GM23338 (cell line): Measurements from ENCODE around the gene TBC1D14. TPM values are rescaled to one million over a fixed set of nuclear protein-coding genes. Genes with fewer than 3 reads are reported as not detected.

Experiments
- ATAC-seq: fragments of 200-7000 bp; cut with Tn5 transposase; 3 replicates; pipeline ENCODE4 v1.9.1; 2020
- DNase-seq: peaks from one replicate; pipeline ENCODE4 v3.0.0-alpha.2; 2015; ENCODE audit warnings: low spot score
- H2AFZ ChIP-seq: fragments of 200-600 bp; sonication (generic); 2 replicates; pipeline ENCODE4 v1.8.0; 2016; ENCODE audit warnings: antibody characterized with exemption, mild to moderate bottlenecking, moderate library complexity
- H3F3A ChIP-seq: fragments of 200-600 bp; sonication (generic); replicated peaks from 2 replicates; pipeline ENCODE4 v1.8.0; 2017; ENCODE audit warnings: antibody characterized with exemption, mixed run types, low read depth
- H3K27ac ChIP-seq: fragments of 200-600 bp; sonication (generic); 2 replicates; pipeline ENCODE4 v1.6.1; 2016; ENCODE audit warnings: low read depth
- H3K27me3 ChIP-seq: fragments of 200-600 bp; sonication (generic); 2 replicates; pipeline ENCODE4 v1.8.0; 2016; ENCODE audit warnings: mild to moderate bottlenecking, mixed run types, moderate library complexity; ENCODE audit not compliant: insufficient read depth
- H3K36me3 ChIP-seq: fragments of 200-600 bp; sonication (generic); 2 replicates; pipeline ENCODE4 v1.8.0; 2016; ENCODE audit warnings: mild to moderate bottlenecking; ENCODE audit not compliant: insufficient read depth
- H3K4me1 ChIP-seq: fragments of 200-600 bp; sonication (generic); 2 replicates; pipeline ENCODE4 v1.8.0; 2016; ENCODE audit warnings: mild to moderate bottlenecking, moderate library complexity; ENCODE audit not compliant: insufficient read depth
- H3K4me2 ChIP-seq: fragments of 200-600 bp; sonication (generic); 2 replicates; pipeline ENCODE4 v1.7.1; 2017; ENCODE audit warnings: mixed run types
- H3K4me3 ChIP-seq: fragments of 200-600 bp; sonication (generic); 2 replicates; pipeline ENCODE4 v1.6.1; 2016; ENCODE audit warnings: mixed run types
- H3K79me2 ChIP-seq: fragments of 200-600 bp; sonication (generic); replicated peaks from 2 replicates; pipeline ENCODE4 v1.8.0; 2017; ENCODE audit warnings: mild to moderate bottlenecking; ENCODE audit not compliant: insufficient read depth
- H3K9me2 ChIP-seq: fragments of 200-600 bp; sonication (generic); 2 replicates; pipeline ENCODE4 v1.8.0; 2017; ENCODE audit not compliant: insufficient read depth
- H4K20me1 ChIP-seq: fragments of 200-600 bp; sonication (generic); replicated peaks from 2 replicates; pipeline ENCODE4 v1.8.0; 2017; ENCODE audit warnings: mild to moderate bottlenecking; ENCODE audit not compliant: insufficient read depth
- H3K27ac Mint-ChIP-seq: 2 replicates; pipeline ENCODE4 v1.8.0; 2020; ENCODE audit warnings: inconsistent platforms, mild to moderate bottlenecking, moderate library complexity, mixed read lengths
- H3K27me3 Mint-ChIP-seq: 3 replicates; pipeline ENCODE4 v1.8.0; 2022; ENCODE audit warnings: low read depth, mild to moderate bottlenecking, moderate library complexity, mixed read lengths, inconsistent platforms; ENCODE audit not compliant: insufficient read depth, poor library complexity
- H3K36me3 Mint-ChIP-seq: 3 replicates; pipeline ENCODE4 v1.8.0; 2021; ENCODE audit warnings: low read depth, mild to moderate bottlenecking, inconsistent platforms, moderate library complexity, mixed read lengths
- H3K4me1 Mint-ChIP-seq: 3 replicates; pipeline ENCODE4 v1.8.0; 2020; ENCODE audit warnings: mild to moderate bottlenecking, inconsistent platforms, mixed read lengths
- H3K4me3 Mint-ChIP-seq: 3 replicates; pipeline ENCODE4 v1.8.0; 2021; ENCODE audit warnings: moderate library complexity, mild to moderate bottlenecking, inconsistent platforms, mixed read lengths
- H3K9me3 Mint-ChIP-seq: 3 replicates; pipeline ENCODE4 v1.8.0; 2020; ENCODE audit warnings: moderate library complexity, mild to moderate bottlenecking, inconsistent platforms, mixed read lengths
- CREB1 ChIP-seq: fragments of 250-450 bp; sonication (Bioruptor Pico); IDR thresholded peaks from 2 replicates; pipeline ENCODE4 v1.5.0; 2020; ENCODE audit warnings: low read depth, mild to moderate bottlenecking, moderate library complexity
- EZH2phosphoT487 ChIP-seq: fragments of 200-600 bp; sonication (generic); IDR thresholded peaks from one replicate; pipeline ENCODE4 v1.8.1; 2018; ENCODE audit warnings: antibody characterized with exemption; ENCODE audit not compliant: unreplicated experiment
- JUNB ChIP-seq: IDR thresholded peaks from one replicate; pipeline ENCODE4 v1.6.1; 2016; ENCODE audit warnings: antibody characterized with exemption; ENCODE audit not compliant: unreplicated experiment
- NANOG ChIP-seq: IDR thresholded peaks from 2 replicates; pipeline ENCODE4 v1.6.1; 2016; ENCODE audit warnings: antibody characterized with exemption, borderline replicate concordance
- STAT1 ChIP-seq: IDR thresholded peaks from one replicate; pipeline ENCODE4 v1.6.1; 2016; ENCODE audit warnings: antibody characterized with exemption; ENCODE audit not compliant: unreplicated experiment
- ZNF114 ChIP-seq: fragments of 250-450 bp; sonication (Bioruptor Pico); IDR thresholded peaks from 2 replicates; pipeline ENCODE4 v1.5.0; 2020; ENCODE audit warnings: mild to moderate bottlenecking, moderate library complexity
- ZNF331 ChIP-seq: fragments of 250-450 bp; sonication (Bioruptor Pico); IDR thresholded peaks from 2 replicates; pipeline ENCODE4 v1.5.0; 2020; ENCODE audit warnings: low read depth, mild to moderate bottlenecking, moderate library complexity
- polyA plus RNA-seq: library from polyadenylated mRNA; unstranded; fragments of >200 nt; fragmentation: Nextera tagmentation; extraction: Ambion mirVana; gene quantifications from 2 replicates; pipeline ENCODE4 v1.2.1, GENCODE V29; 2016
- total RNA-seq: library from RNA; depleted of rRNA; stranded (reverse); fragments of >200 nt; shearing (Covaris generic); gene quantifications from 2 replicates; pipeline ENCODE4 v1.2.3, GENCODE V29; 2014
- TF ChIP-seq, protein P1 (sequence below), 2 experiments: fragments of 200-600 bp in 1 of 2; sonication (generic) in 1 of 2; conservative IDR thresholded peaks; 2 replicates each; pipeline versions ENCODE4 v1.5.1 to v1.6.1; 2016 to 2017; ENCODE audit warnings: antibody characterized with exemption in 2 of 2, low read depth in 2 of 2, mild to moderate bottlenecking in 2 of 2, moderate library complexity in 1 of 2
- TF ChIP-seq, protein P2 (sequence below): IDR thresholded peaks from 2 replicates; pipeline ENCODE4 v1.6.1; 2016; ENCODE audit warnings: antibody characterized with exemption
- TF ChIP-seq, protein P3 (sequence below): fragments of 250-450 bp; sonication (Bioruptor Pico); IDR thresholded peaks from 2 replicates; pipeline ENCODE4 v1.5.0; 2020; ENCODE audit warnings: mild to moderate bottlenecking, moderate library complexity

Gene TBC1D14
- total and polyA plus RNA-seq, 2 experiments from 2014 or later = 18.2 to 59.7 TPM

DNA sequence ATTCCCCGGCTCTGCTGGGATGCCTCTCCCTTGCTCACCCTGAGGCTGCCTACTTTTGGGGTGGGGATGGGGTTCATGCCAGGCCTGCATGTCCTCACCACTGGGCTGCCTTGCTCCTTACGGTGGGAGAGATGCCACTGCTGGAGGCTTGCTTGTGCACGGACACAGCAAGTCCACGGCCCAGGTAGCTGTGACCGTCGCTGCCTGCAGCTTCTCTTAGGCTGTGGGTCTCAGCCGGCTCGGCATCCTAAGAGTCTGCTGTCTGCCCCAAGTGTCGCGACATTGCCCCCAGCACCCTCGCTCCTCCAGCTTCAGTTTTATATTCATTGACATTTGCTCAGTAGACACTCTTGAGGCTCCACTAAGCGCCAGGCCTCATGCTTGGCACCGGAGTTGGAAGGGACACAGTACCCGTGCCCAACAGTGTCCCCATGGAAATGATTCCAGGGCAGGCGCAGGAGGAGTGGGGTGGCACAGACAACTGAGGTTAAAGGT, 58.3 kb downstream of the TBC1D14 start (continued):
- TF ChIP-seq ZNF114 (CRISPR knock-in tag) = no peak
- no peak for TF ChIP-seq STAT1
- TF ChIP-seq, protein P1, sequence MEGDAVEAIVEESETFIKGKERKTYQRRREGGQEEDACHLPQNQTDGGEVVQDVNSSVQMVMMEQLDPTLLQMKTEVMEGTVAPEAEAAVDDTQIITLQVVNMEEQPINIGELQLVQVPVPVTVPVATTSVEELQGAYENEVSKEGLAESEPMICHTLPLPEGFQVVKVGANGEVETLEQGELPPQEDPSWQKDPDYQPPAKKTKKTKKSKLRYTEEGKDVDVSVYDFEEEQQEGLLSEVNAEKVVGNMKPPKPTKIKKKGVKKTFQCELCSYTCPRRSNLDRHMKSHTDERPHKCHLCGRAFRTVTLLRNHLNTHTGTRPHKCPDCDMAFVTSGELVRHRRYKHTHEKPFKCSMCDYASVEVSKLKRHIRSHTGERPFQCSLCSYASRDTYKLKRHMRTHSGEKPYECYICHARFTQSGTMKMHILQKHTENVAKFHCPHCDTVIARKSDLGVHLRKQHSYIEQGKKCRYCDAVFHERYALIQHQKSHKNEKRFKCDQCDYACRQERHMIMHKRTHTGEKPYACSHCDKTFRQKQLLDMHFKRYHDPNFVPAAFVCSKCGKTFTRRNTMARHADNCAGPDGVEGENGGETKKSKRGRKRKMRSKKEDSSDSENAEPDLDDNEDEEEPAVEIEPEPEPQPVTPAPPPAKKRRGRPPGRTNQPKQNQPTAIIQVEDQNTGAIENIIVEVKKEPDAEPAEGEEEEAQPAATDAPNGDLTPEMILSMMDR (conservative IDR thresholded peaks at IDR 0.05; ENCODE audit: low read depth in 2 of 2) = no peak
- TF ChIP-seq JUNB = no peak
- TF ChIP-seq EZH2phosphoT487 = no peak

DNA sequence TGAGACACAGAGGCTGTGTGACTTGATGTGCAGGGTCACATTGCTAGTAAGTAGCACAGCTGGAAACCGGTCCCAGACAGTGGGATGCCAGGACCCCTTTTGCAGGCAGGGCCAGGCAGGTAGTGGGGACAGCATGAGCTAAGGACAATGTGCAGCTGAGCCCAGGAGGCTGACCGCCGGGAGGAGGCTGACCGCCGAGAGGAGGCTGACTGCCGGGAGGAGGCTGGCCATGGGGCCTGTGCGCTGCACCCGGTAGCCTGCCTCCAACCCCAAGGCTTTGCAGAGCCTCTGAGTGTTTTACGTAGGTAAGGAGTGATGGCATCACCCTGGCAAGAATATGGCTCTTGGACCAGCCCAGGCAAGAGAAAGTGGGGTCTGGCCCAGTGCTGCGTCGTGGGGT, 58.9 kb downstream of the TBC1D14 start:
- Histone ChIP-seq H3K9me2 (no peaks in the 10 kb centered on the region), H3K4me2 (no peak overlapping the region), H4K20me1 (no peaks in the 10 kb centered on the region), H3K27me3 (no peaks in the 10 kb centered on the region), H2AFZ (no peak overlapping the region), H3K4me1 (peaks cover 19% of the 10 kb centered on the region), H3K27ac (no peak overlapping the region), H3K36me3 (no peaks in the 10 kb centered on the region), H3K79me2 (peaks cover 25% of the 10 kb centered on the region), H3F3A (peaks cover 4% of the 10 kb centered on the region; the same call in 1 of the 2 replicates), H3K4me3 (no peak overlapping the region)
- H3K27ac Mint-ChIP-seq = no peak overlapping the region
- H3K4me1 Mint-ChIP-seq = peaks cover 29% of the 10 kb centered on the region
- H3K4me3 Mint-ChIP-seq = no peak overlapping the region
- H3K27me3 Mint-ChIP-seq = no peaks in the 10 kb centered on the region
- DNase-seq = no peak
- no peak for TF ChIP-seq EZH2phosphoT487
- TF ChIP-seq JUNB = no peak
- TF ChIP-seq ZNF331 (CRISPR knock-in tag) = no peak
- TF ChIP-seq, protein P2, sequence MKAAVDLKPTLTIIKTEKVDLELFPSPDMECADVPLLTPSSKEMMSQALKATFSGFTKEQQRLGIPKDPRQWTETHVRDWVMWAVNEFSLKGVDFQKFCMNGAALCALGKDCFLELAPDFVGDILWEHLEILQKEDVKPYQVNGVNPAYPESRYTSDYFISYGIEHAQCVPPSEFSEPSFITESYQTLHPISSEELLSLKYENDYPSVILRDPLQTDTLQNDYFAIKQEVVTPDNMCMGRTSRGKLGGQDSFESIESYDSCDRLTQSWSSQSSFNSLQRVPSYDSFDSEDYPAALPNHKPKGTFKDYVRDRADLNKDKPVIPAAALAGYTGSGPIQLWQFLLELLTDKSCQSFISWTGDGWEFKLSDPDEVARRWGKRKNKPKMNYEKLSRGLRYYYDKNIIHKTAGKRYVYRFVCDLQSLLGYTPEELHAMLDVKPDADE = no peak
- TF ChIP-seq NANOG = no peak
- TF ChIP-seq, protein P3, sequence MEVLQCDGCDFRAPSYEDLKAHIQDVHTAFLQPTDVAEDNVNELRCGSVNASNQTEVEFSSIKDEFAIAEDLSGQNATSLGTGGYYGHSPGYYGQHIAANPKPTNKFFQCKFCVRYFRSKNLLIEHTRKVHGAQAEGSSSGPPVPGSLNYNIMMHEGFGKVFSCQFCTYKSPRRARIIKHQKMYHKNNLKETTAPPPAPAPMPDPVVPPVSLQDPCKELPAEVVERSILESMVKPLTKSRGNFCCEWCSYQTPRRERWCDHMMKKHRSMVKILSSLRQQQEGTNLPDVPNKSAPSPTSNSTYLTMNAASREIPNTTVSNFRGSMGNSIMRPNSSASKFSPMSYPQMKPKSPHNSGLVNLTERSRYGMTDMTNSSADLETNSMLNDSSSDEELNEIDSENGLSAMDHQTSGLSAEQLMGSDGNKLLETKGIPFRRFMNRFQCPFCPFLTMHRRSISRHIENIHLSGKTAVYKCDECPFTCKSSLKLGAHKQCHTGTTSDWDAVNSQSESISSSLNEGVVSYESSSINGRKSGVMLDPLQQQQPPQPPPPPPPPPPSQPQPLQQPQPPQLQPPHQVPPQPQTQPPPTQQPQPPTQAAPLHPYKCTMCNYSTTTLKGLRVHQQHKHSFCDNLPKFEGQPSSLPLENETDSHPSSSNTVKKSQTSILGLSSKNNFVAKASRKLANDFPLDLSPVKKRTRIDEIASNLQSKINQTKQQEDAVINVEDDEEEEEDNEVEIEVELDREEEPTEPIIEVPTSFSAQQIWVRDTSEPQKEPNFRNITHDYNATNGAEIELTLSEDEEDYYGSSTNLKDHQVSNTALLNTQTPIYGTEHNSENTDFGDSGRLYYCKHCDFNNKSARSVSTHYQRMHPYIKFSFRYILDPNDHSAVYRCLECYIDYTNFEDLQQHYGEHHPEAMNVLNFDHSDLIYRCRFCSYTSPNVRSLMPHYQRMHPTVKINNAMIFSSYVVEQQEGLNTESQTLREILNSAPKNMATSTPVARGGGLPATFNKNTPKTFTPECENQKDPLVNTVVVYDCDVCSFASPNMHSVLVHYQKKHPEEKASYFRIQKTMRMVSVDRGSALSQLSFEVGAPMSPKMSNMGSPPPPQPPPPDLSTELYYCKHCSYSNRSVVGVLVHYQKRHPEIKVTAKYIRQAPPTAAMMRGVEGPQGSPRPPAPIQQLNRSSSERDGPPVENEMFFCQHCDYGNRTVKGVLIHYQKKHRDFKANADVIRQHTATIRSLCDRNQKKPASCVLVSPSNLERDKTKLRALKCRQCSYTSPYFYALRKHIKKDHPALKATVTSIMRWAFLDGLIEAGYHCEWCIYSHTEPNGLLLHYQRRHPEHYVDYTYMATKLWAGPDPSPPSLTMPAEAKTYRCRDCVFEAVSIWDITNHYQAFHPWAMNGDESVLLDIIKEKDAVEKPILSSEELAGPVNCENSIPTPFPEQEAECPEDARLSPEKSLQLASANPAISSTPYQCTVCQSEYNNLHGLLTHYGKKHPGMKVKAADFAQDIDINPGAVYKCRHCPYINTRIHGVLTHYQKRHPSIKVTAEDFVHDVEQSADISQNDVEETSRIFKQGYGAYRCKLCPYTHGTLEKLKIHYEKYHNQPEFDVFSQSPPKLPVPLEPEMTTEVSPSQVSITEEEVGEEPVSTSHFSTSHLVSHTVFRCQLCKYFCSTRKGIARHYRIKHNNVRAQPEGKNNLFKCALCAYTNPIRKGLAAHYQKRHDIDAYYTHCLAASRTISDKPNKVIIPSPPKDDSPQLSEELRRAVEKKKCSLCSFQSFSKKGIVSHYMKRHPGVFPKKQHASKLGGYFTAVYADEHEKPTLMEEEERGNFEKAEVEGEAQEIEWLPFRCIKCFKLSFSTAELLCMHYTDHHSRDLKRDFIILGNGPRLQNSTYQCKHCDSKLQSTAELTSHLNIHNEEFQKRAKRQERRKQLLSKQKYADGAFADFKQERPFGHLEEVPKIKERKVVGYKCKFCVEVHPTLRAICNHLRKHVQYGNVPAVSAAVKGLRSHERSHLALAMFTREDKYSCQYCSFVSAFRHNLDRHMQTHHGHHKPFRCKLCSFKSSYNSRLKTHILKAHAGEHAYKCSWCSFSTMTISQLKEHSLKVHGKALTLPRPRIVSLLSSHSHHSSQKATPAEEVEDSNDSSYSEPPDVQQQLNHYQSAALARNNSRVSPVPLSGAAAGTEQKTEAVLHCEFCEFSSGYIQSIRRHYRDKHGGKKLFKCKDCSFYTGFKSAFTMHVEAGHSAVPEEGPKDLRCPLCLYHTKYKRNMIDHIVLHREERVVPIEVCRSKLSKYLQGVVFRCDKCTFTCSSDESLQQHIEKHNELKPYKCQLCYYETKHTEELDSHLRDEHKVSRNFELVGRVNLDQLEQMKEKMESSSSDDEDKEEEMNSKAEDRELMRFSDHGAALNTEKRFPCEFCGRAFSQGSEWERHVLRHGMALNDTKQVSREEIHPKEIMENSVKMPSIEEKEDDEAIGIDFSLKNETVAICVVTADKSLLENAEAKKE (CRISPR knock-in tag) = no peak
- TF ChIP-seq CREB1 (CRISPR knock-in tag) = no peak
- TF ChIP-seq ZNF114 (CRISPR knock-in tag) = no peak
- TF ChIP-seq, protein P1 (conservative IDR thresholded peaks at IDR 0.05; ENCODE audit: low read depth in 2 of 2) = no peak
- H3K9me3 Mint-ChIP-seq = no peaks in the 10 kb centered on the region
- no peak for ATAC-seq
- H3K36me3 Mint-ChIP-seq = peaks cover 3% of the 10 kb centered on the region; the same call in 1 of the 3 replicates
